GM23338 (cell line): Measurements from ENCODE around the gene IL1RN. TPM values are rescaled to one million over a fixed set of nuclear protein-coding genes. Genes with fewer than 3 reads are reported as not detected.

ENCODE experiments used
- CREB1 ChIP-seq: fragments of 250-450 bp; sonication (Bioruptor Pico); IDR thresholded peaks from 2 replicates; pipeline ENCODE4 v1.5.0; 2020; ENCODE audit warnings: low read depth, mild to moderate bottlenecking, moderate library complexity
- CTCF ChIP-seq, 2 experiments: fragments of 200-600 bp in 1 of 2; sonication (generic) in 1 of 2; conservative IDR thresholded peaks; 2 replicates each; pipeline versions ENCODE4 v1.5.1 to v1.6.1; 2016 to 2017; ENCODE audit warnings: antibody characterized with exemption in 2 of 2, low read depth in 2 of 2, mild to moderate bottlenecking in 2 of 2, moderate library complexity in 1 of 2
- EZH2 ChIP-seq: fragments of 200-600 bp; sonication (generic); IDR thresholded peaks from one replicate; pipeline ENCODE4 v1.8.0; 2017; ENCODE audit warnings: antibody characterized with exemption, mild to moderate bottlenecking, low read depth; ENCODE audit not compliant: unreplicated experiment
- REST ChIP-seq: IDR thresholded peaks from one replicate; pipeline ENCODE4 v1.6.1; 2018; ENCODE audit warnings: antibody characterized with exemption; ENCODE audit not compliant: unreplicated experiment
- STAT1 ChIP-seq: IDR thresholded peaks from one replicate; pipeline ENCODE4 v1.6.1; 2016; ENCODE audit warnings: antibody characterized with exemption; ENCODE audit not compliant: unreplicated experiment
- ZNF462 ChIP-seq: fragments of 250-450 bp; sonication (Bioruptor Pico); IDR thresholded peaks from 2 replicates; pipeline ENCODE4 v1.5.0; 2020; ENCODE audit warnings: mild to moderate bottlenecking, moderate library complexity
- polyA plus RNA-seq: library from polyadenylated mRNA; unstranded; fragments of >200 nt; fragmentation: Nextera tagmentation; extraction: Ambion mirVana; gene quantifications from 2 replicates; pipeline ENCODE4 v1.2.1, GENCODE V29; 2016
- total RNA-seq: library from RNA; depleted of rRNA; stranded (reverse); fragments of >200 nt; shearing (Covaris generic); gene quantifications from 2 replicates; pipeline ENCODE4 v1.2.3, GENCODE V29; 2014

The IL1RN gene
- total and polyA plus RNA-seq, 2 experiments from 2014 or later = not detected

- TF ChIP-seq ZNF462 (CRISPR knock-in tag) = no peak
- TF ChIP-seq CTCF (conservative IDR thresholded peaks at IDR 0.05; ENCODE audit: low read depth in 2 of 2) = no peak
- no peak for TF ChIP-seq REST
- no peak for TF ChIP-seq CREB1 (CRISPR knock-in tag)
- TF ChIP-seq STAT1 = no peak
- no peak for TF ChIP-seq EZH2
These were observed 2.2 kb upstream of the IL1RN start (continued) for GRCh38 chr2:113124984-113125855.
